Fibroblast of lung (primary cell): ENCODE measurements around the gene TCF15.

Experiments
- CTCF ChIP-seq, 2 donors: IDR thresholded peaks in 1 of 2; conservative IDR thresholded peaks in 1 of 2; 1 replicate in 1 of 2; 2 replicates in 1 of 2; pipeline ENCODE4 v1.5.1; 2011 to 2012; ENCODE audit warnings: low read length in 2 of 2, control low read depth in 1 of 2, inconsistent platforms in 1 of 2, low read depth in 1 of 2, mild to moderate bottlenecking in 1 of 2
- EZH2 ChIP-seq: IDR thresholded peaks from 2 replicates; pipeline ENCODE4 v1.5.1; 2012; ENCODE audit warnings: low read length, control low read depth, mild to moderate bottlenecking; ENCODE audit errors: missing control alignments

GRCh38 chr20:642398-643174 lies 32.5 kb upstream of the TCF15 start:
- TF ChIP-seq CTCF (conservative IDR thresholded peaks at IDR 0.05 in 1 of 2, IDR thresholded peaks at IDR 0.05 in 1 of 2; ENCODE audit: low read depth in 1 of 2, low read length in 2 of 2) (no peak), EZH2 (peak; percentile 53)
